Central memory CD4-positive, alpha-beta T cell (primary cell): ENCODE results near the gene FBXL7.
"Not testable (repeated sequence)": the region's sequence is repeated elsewhere in the genome, so short reads cannot be mapped to it uniquely, and the experiment has no call there.

Source experiments
- DNase-seq: peaks from one replicate; pipeline ENCODE4 v3.0.0; 2022

The FBXL7 gene

DNA sequence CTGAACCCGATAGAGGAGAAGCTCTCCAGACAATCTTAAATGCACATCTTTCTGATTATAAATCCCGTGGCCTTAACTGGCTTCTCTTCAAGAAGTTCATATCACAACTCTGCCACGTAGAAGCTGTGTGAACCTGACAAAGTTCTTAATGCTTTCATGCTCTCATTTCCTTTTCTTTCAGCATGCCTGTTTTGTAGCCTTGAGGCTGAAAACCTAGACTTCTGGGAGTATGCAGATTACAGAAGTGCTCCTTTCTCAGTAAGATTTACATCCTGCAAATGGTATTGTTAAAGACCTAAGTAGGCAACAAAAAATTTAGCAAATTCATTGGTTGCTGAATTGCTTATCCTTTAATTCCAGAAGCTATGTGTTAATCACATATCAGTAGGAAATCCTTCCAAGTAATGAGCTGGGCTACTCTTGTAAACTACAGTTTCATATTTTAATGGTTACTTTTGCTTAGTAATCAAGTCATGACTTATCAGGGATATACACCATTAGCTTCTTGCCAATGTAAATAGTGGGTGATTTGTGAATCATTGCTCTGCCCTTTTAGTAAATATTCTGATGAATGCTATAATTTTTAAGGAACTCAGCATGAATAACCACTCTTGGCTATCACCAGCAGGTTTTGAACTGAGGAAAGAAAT lies 334.7 kb downstream of the FBXL7 start:
- no peak for DNase-seq

DNA sequence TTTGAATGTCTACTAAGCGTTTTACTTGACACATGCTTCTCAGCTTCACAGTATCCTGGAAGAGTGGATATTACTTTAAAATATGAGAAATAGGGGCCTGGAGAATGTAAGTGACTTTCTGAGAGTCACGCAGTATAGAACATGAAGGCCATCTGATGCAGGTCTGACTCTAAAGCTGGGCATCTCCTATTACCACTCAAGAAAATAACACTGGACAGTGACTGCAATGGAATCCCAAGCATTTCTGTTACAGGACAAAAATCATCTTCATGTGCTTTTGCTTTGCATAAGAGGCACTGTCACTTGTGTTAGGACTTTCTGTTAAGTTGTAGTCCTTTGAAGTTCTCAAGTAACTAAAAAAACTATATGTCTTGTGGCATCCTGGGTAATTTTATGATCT lies 335.5 kb downstream of the FBXL7 start:
- no peak for DNase-seq

DNA sequence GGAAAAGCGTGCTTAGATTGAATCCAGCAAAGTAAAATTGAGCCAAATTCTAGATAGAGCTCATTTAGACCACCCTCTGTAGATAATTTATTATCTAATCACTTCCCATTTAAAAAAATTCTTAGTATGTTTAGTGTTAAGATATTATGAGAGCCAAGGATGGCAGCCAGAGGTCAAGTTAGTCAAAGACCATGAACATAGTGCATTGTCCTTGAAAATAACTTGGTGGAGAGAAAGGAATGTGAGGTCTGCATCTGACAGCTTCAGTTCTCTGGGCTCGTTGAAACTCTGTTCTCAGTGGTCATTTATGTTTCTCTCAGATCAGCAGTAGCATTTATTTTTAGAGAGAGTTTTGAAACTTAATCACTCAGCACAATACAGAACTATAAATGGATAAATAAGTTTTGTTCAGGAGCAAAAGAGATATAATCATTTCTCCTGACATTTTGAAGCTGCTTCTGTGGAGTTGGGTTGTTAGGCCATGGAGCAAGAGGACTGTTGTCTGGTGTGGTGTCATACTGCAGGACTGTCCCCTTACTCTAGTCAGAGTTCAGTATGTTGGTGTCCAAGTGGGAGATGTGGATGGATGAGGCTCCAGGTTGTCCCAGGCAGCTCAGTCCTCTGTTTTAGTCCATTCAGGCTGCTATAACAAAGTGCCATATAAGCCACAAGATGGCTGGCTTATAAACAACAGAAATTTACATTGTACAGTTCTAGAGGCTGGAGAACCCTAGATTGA lies 337.7 kb downstream of the FBXL7 start:
- DNase-seq = no peak

DNA sequence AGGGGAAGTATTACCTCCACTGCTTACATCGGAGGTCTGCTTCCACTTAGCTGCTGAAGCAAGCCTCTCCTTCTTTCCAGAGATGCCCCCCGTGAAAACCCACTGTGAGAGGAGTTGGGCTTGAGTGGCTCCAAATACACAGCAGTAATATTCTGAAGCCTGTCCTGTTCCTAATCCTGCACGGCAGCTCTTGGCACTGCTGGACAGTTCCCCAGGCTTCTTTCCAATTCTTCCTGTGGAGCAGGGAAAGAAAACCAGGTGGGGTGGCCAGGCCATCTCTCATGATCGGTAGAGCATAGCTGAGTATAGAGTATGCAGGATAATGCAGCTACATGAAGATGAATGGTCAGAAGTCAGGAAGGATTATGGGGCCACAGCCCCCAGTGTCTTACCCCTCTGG lies 344.3 kb downstream of the FBXL7 start:
- DNase-seq = no peak

DNA sequence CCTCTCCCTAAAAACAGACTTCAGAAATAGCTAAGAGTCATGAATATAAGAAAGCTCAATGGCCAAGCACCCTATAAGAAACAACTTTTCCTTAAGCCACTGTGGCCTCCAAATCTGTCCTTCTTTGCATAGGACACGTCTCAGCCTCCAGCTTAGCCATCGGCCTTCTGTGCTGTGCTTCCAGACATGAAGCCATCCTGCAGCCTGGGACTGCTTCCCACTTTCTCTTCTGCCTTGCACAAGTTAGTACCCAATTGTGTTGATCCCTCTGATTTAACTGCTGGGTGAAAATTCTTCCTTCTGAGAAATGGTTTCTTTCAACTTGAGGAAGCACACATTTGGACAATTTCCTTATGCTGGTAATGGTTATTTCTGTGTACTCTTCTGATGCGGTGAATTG lies 344.9 kb downstream of the FBXL7 start:
- no peak for DNase-seq

DNA sequence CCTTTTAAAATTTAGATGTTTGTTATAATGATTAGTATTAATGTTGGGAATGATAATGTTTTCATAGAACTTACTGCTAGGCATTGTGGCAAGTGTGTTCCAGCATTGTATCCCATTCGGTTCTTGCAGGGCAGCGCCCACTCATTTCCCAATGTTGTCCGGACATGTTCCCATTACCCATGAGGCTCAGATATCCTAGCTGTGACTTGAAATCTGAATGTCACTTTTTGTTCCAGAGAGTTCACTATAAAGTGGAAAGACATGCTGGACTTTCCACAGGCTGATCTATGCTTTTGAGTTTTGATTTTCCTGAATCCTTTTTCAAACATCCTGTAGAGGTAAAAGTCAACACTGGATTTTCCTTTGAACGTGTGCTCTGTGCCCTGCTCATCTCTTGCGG lies 350.6 kb downstream of the FBXL7 start:
- DNase-seq = no peak

DNA sequence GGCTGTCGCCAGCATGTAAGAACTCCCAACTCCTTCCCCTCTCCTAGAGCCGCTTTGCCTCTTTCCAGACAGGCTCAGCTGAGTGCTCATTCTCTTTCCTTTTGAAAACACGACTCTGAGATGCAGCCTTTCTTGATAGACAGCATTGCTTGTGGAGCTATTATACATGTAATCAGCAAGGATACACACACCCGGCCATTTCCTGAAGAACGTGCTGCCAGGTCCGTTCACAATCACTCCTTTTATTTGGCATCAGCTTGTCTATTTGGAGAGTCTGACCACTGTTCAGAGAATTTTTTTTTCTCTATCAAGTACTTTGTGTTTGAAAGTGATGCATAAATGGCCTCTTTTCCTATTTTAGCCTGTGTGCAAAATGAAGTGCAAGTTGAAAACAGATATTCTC lies 351.0 kb downstream of the FBXL7 start:
- DNase-seq = no peak

DNA sequence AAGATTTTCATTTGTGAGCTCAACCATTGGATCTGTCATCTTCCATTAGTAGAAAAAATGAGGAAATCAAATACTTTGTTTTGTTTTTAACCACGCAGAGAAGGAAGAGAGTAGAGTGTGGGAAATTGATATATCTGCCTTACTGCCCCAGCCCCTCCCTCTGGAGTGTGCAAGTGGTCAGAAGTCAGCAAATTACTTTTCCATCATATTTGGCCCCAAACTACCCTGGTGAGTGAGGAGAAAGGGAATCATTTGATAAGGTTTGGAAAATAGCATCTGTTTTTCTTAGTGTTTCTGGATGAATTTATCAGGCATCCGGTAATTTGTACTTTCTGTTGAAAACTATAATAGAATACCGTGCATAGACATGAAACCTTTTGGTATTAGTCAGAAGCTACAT lies 352.2 kb downstream of the FBXL7 start:
- no peak for DNase-seq

DNA sequence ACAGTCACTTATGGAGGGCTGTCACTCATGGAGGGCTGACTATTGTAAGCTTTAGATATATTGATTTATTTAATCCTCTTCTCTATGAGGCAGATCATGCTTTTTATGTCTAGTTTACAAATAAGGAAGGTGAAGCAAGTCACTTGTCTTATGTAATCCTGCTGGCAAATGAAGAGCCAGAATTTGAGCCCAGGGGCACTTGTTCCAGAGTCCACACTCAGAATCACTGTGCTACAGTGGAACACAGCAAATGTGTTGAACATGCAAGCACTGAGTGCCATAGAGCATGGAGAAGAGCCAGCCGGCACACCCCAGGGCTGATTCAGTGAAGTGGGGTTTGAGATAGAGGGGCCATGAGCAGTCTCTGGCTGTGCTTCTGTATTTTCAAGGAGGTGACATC lies 353.0 kb downstream of the FBXL7 start:
- DNase-seq = no peak

DNA sequence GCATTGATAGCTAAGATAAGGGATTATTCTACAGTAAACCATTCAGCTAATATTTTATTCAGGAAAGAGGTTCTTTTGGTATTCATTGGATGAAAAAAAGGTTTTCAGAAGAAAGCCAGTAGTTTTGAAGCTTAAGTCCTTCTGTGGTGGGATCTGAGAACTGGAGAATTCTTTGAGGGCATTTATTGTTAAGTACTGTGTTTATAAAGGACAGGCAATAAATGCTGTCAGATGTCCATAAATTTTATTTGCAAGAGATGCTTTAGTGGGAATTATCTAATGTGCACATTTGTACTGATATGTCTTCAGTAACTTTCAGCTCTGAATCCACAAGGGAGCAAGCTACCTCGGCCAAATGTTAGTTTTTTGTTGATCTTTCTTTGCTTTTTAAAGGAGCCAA lies 358.3 kb downstream of the FBXL7 start:
- DNase-seq = no peak

DNA sequence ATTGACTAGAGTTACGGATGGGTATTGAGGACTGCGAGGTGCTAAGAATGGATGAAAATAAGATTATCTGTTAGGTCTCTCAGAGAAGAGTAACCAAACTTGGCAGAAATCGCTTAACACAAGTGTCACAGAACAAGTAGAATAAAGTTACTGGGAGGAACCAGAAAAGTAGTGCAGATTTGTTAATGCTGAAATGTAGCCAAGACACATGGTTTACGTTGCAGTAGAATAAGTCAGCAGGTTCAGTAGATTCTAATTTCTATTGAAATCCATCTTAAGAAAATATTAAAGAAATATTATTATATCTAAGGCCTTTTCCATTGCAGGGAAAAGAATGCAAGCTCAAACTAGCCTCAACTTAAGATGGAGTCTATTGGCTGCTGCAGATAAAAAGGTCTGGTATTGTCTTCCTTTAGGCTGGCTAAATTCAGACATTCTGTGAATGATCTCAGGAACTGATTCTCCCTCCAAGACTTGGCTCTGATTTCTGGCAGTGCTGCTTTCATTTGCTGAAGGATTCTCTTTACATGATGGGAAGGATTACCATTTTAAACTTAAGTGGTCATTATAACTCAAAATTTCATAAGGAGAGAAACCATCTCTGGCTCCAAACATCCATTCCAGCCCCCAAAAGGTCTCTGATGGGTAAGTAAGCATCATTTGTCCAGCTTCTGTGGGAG lies 364.7 kb downstream of the FBXL7 start:
- no peak for DNase-seq

DNA sequence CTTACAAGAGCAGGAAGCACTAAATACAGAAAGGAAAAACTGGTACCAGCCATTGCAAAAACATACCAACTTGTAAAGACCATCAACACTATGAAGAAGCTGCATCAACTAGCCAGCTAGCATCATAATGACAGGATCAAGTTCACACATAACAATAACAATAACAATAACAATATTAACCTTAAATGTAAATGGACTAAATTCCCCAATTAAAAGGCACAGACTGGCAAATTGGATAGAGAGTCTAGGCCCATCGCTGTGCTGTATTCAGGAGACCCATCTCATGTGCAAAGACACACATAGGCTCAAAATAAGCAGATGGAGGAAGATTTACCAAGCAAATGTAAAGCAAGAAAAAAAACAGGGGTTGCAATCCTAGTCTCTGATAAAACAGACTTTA lies 372.3 kb downstream of the FBXL7 start:
- DNase-seq = not testable (repeated sequence)

DNA sequence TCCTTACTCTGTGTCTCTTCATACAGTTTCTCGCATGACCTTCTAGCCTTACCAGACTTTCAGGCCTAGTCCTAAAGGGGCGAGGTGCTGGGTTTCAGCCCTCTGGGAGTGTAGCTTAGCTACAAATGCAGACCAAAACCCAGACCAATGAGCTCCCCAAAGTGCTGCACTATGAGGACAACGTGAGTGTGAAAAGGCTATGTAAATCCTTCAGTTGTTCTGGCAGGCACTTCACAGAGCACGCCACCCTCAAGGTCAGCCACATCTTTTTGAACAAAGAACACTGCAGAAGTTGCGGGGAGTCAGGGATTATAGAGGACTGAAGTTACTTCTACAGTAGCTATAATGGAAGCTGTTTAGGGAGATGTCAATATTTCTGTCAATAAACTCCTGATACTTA lies 377.9 kb downstream of the FBXL7 start:
- DNase-seq = no peak

DNA sequence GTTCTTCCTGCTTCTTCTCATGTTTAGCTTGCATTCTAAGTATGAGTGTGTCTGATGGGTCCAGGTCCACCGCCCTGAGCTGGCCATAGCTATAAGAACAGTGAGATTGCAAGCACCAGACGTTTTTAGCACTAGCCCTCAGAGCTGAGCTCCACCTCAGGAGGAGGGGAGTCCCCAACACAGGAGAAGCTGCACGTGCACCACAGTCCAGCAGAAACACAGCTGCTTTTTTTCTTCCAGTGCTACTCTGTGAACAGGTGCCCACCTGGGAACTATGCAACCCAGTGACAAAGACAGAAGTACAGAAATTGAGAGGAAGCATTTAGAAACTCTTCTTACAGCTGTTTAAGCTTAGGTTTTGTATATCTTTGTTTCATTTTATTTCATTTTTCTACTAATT lies 380.2 kb downstream of the FBXL7 start:
- no peak for DNase-seq

DNA sequence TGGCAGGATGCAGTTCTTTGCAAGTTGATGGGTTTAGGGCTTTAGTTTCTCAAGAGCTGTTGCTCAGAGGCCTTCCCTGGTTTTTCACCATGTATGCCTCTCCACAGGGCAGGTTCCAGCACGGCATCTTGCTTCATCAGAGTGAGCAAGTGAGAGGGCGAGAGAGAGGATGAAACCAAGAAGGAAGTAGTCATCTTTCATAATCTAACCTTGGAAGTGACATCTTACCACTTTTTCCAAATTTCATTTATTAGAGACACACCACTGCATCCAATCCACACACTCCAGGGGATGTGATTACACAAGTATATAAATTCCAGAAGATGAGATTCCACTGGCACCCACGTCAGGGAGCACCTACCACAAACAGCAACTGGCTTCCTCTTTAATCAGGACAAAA lies 385.2 kb downstream of the FBXL7 start:
- no peak for DNase-seq

DNA sequence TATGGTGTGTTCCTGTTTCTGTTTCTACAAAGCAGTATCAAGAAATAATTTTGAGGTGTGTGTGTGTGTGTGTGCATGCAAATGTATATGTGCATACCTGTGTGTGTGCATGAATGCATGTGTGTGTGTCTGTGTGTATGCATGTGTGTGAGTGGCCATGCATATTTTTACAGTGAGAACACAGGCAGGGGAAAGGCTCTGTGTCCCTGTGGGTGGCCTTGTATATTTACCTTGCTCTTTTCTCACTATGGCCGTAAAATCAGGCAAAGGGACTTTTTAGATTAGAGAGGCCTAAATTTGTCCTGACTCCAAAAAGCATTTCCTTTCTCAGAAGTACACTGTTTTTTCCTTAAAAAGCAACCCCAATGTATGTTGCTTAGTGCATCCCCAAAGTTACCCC lies 386.2 kb downstream of the FBXL7 start:
- DNase-seq = no peak

DNA sequence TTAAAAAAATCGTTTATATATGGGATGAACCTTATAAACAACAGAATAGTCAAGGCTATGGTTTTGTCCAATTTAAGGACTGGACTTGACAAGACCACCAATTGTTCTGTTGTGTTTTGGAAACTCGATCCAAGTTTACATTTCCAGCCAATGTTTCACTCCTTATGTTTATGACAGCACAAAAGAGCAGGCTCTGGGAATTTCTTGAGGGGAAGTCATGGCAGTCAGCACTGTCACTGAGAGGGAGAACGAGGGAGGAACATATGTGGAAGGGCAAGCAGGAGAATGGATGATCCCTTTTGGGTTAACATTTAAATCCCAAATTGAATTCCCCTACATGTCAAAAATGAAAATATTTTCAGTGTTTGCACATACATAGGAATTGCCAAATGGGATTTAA lies 387.1 kb downstream of the FBXL7 start:
- no peak for DNase-seq

DNA sequence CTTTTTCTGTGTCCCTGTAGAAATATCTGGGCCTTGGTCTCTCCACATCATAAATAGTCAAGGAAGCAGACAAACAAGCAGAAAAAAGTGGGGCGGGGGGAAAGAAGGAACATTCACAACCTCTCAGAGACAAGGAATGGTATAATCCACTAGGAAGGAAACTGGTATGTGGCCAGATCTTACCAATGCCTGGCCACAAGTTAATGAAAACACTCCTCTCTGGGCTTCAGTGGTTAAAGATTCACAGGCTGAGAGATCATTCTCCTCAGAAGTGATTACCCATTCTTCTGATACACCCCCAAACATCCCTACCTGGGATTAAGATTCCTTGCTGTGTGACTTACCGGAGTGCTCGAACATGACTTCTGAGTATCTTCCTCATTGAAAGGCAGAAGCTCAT lies 389.0 kb downstream of the FBXL7 start:
- no peak for DNase-seq

DNA sequence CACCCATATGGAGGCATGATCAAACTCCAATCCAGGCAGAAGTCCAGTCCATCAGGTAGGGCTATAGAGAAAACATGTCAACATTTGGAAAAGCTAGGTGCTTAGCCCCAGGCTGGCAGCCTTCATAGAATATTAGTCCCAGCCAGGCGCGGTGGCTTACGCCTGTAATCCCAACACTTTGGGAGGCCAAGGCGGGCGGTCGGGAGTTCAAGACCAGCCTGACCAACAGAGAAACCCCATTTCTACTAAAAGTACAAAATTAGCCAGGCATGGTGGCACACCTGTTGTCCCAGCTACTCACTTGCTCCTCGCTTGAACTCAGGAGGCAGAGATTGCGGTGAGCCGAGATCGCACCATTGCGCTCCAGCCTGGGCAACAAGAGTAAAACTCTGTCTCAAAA lies 393.9 kb downstream of the FBXL7 start:
- no peak for DNase-seq

DNA sequence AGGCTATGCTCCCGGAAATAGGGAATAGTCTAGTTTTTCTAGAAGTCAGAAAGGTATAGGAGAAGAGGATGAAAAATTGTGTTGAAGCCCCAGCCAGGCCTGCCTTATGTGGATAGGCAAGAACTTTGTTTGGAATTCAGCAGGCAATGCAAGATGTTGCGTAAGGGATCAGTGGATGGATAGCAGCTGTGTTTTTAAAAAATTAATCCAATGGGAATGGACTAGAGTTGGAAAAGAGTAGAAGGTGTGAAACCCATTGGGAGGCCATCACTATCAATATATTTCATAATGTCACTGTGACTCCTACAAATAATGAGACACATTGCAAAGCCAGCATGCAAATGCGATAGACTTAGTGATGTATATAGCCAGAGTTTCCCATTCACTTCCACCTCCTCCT lies 397.7 kb downstream of the FBXL7 start:
- DNase-seq = no peak

DNA sequence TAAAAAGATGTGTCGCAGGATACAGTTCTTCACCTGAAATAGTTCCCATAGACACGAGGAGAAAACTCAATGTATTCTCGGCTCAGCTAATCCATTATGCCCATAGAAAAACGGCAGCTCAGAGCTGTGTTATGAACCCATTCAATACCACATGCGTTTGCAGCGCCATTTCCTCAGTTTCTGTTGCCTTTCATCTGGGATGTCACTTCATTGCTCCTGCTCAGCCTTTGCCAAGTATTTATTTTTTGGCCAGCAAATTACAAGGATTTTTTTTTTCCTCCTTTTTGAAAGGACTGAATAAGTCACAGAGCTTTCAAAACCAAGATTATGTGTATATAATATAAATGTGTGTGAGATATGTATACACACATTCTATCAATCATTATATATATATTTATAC lies 398.7 kb downstream of the FBXL7 start:
- no peak for DNase-seq

DNA sequence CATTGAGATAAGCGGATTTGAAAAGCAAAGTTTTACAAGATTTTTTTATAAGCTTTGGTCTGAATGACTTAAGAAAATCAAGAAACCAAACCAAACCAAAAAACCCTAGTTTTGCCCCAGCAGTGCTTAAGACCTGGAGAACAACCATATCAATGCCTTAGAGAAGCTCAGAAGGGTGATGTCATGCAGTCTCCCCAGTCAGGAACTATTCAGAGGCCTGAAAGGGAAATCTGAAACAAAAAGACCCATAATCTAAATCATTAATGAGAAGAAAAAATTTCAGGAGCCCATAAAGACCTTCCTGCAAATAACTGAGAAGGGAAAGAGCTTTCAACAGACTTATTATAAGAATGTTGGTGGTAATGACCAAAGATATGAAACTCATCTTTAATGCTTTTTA lies 399.5 kb downstream of the FBXL7 start:
- no peak for DNase-seq

DNA sequence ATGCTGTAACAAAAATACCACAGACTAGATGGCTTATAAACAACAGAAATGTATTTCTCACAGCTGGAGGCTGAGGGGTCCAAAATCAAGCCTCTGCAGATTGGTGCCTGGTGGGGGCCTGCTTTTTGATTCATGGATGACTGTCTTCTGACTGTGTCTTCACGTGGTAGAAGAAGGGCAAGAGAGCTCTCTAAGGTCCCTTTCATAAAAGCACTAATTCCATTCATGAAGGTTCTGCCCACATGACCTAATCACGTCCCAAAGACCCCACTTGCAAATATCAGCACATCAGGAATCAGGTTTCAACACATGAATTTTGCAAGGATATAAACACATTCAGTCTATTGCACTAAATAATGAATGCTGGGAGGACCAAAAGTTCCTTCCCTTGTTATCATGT lies 401.2 kb downstream of the FBXL7 start:
- no peak for DNase-seq

DNA sequence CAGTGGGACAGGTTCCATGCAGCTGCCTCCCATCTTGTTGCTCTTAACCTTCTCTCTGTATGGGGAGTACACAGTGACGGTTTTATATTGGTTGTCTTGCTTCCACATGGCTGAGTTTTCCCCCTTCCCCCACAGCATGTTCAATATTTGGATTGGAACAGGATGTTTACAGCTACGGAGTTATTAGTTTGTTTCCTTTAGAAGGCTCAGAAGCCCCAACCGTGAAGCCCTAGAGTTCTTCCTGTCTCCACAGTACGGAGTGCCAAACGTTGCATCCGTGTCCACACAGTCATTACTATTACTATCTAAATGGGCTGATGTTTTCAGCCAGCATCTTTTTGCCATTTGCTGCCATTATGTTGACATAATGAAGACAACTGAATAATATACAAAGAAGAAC lies 402.1 kb downstream of the FBXL7 start:
- no peak for DNase-seq
